Stimulated activated CD8-positive, alpha-beta memory T cell treated with anti-CD3 and anti-CD28 coated beads, Interleukin-15, amount 100 ng/mL, for 48 hours (primary cell): ENCODE measurements around the gene DOCK8.

Experiments used
- DNase-seq, 2 donors: peaks; one replicate each; pipeline ENCODE4 v3.0.0-alpha.2; 2020; ENCODE audit warnings: low read depth in 2 of 2

The DOCK8 gene

GRCh38 chr9:414595-414994 lies 199.9 kb downstream of the DOCK8 start:
- no peak for DNase-seq

- DNase-seq: no peak
Observed at GRCh38 chr9:419571-420171, 205.0 kb downstream of the DOCK8 start.

GRCh38 chr9:421896-422295 lies 207.2 kb downstream of the DOCK8 start:
- DNase-seq: no peak

- no peak for DNase-seq
Observed at GRCh38 chr9:426264-426663, 211.6 kb downstream of the DOCK8 start.

GRCh38 chr9:426976-427375 lies 212.3 kb downstream of the DOCK8 start:
- no peak for DNase-seq

GRCh38 chr9:431701-432100 lies 217.0 kb downstream of the DOCK8 start:
- no peak for DNase-seq

- no peak for DNase-seq
Observed at GRCh38 chr9:436482-436881, 221.8 kb downstream of the DOCK8 start.

- DNase-seq: no peak
Observed at GRCh38 chr9:437066-437465, 222.4 kb downstream of the DOCK8 start.

GRCh38 chr9:437574-438001 lies 222.9 kb downstream of the DOCK8 start:
- DNase-seq: no peak

GRCh38 chr9:438066-438465 lies 223.4 kb downstream of the DOCK8 start:
- DNase-seq: no peak

- DNase-seq: no peak
Observed at GRCh38 chr9:438961-439768, 224.5 kb downstream of the DOCK8 start.

- no peak for DNase-seq
Observed at GRCh38 chr9:441126-441525, 226.5 kb downstream of the DOCK8 start.

- no peak for DNase-seq
Observed at GRCh38 chr9:444528-444927, 229.9 kb downstream of the DOCK8 start.

- DNase-seq: no peak
Observed at GRCh38 chr9:445033-445432, 230.4 kb downstream of the DOCK8 start.

- DNase-seq: no peak
Observed at GRCh38 chr9:446074-446699, 231.5 kb downstream of the DOCK8 start.

GRCh38 chr9:447230-448025 lies 232.8 kb downstream of the DOCK8 start:
- DNase-seq: peak; percentile 38 to 52

GRCh38 chr9:450057-450456 lies 235.4 kb downstream of the DOCK8 start:
- no peak for DNase-seq

GRCh38 chr9:450561-450960 lies 235.9 kb downstream of the DOCK8 start:
- no peak for DNase-seq

- no peak for DNase-seq
Observed at GRCh38 chr9:453832-454231, 239.2 kb downstream of the DOCK8 start.

- no peak for DNase-seq
Observed at GRCh38 chr9:456365-456764, 241.7 kb downstream of the DOCK8 start.

GRCh38 chr9:458590-458989 lies 243.9 kb downstream of the DOCK8 start:
- no peak for DNase-seq
